Measurements from ENCODE around the gene EMP2. TPM values are rescaled to one million over a fixed set of nuclear protein-coding genes. Genes with fewer than 3 reads are reported as not detected.

The EMP2 gene
- total RNA-seq, 2 experiments from 2014 or later = not detected

DNA sequence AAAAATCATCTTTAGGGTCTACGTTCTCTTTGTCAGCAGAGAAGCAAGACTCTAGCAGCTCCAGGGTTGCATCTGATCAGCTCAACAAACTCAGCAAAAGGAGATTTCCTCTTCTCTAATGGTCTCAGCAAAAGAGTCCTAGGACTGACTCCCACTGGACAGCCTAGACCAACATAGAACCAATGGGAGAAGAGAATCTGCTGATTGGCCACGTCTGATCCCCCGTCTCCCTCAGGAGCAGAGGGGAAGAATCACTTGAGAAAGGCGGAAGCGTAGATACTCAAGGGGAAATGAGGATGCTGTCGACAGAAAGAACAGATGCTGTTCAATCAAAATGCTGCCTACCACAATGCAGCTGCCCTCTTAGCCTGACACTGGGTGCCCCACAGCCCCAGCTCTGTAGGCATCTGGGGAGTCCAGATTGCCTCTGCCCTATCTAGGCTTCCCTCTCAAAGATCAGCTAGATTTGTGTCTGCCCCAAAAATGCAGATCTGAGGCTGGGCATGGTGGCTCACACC is 31.5 kb upstream of the EMP2 start:
- peaks cover 18% of the 10 kb centered on the region for H3K27me3 Mint-ChIP-seq
- H3K36me3 ChIP-seq (ENCODE audit: insufficient read depth, low read length) = no peaks in the 10 kb centered on the region
- H3K36me3 Mint-ChIP-seq (ENCODE audit: low read depth) = no peaks in the 10 kb centered on the region
- H3K27ac ChIP-seq (ENCODE audit: low read depth in 1 of 2, low read length in 2 of 2) = no peak overlapping the region
- H3K9me3 Mint-ChIP-seq = no peaks in the 10 kb centered on the region
- ATAC-seq (ENCODE audit: poor library complexity) = no peak
- H3K4me1 Mint-ChIP-seq (ENCODE audit: low read depth) = no peaks in the 10 kb centered on the region
- H3K27me3 ChIP-seq (ENCODE audit: control insufficient read depth in 1 of 2, insufficient read depth in 2 of 2, low read length in 2 of 2) = peaks cover 0 to 7% of the 10 kb centered on the region in 2 experiments
- TF ChIP-seq, protein P1, sequence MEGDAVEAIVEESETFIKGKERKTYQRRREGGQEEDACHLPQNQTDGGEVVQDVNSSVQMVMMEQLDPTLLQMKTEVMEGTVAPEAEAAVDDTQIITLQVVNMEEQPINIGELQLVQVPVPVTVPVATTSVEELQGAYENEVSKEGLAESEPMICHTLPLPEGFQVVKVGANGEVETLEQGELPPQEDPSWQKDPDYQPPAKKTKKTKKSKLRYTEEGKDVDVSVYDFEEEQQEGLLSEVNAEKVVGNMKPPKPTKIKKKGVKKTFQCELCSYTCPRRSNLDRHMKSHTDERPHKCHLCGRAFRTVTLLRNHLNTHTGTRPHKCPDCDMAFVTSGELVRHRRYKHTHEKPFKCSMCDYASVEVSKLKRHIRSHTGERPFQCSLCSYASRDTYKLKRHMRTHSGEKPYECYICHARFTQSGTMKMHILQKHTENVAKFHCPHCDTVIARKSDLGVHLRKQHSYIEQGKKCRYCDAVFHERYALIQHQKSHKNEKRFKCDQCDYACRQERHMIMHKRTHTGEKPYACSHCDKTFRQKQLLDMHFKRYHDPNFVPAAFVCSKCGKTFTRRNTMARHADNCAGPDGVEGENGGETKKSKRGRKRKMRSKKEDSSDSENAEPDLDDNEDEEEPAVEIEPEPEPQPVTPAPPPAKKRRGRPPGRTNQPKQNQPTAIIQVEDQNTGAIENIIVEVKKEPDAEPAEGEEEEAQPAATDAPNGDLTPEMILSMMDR (IDR thresholded peaks at IDR 0.05) = no peak
- ChIA-PET CTCF (no interaction called here), POLR2A (no interaction called here)
- no peaks in the 10 kb centered on the region for H3K9me3 ChIP-seq (ENCODE audit: control insufficient read depth in 1 of 2, insufficient read depth in 1 of 2, low read length in 2 of 2)
- intact Hi-C loops (cut with DNase I, micrococcal nuclease) = no loop called here
- H3K4me1 ChIP-seq (ENCODE audit: insufficient read depth, low read length) = no peaks in the 10 kb centered on the region
- H3K4me3 Mint-ChIP-seq = no peak overlapping the region
- H3K4me3 ChIP-seq (ENCODE audit: low read length) = no peak overlapping the region
- no peak overlapping the region for H3K27ac Mint-ChIP-seq
- DNase-seq = no peak

DNA sequence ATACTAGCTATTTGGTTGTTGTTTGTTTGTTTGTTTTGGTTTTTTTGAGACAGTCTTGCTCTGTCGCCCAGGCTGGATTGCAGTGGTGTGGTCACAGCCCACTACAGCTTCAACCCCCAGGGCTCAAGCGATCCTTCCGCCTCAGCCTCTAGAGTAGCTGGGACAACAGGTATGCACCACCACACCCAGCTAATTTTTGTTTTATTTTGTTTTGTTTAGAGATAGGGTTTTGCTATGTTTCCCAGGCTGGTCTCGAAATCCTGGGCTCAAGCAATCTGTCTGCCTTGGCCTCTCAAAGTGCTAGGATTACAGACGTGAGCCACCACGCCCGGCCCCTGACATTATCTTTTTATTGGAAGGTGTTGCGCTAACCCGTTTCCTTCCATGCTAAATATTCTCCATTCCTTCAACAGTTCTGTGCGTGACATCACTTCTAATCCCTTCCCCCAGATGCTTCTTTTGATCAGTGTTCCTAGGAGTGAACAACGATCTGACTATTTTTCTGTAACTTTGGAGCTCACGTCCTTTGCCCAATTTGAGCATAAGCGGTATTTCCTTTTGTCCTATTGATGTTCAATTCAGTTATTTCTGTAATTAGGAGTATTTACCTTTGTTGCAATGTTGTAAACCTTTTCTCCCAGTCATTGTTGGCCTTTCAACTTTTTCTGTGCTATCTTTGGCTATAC is 30.2 kb upstream of the EMP2 start:
- ATAC-seq (ENCODE audit: poor library complexity) (no peak), DNase-seq (no peak)
- H3K4me1 ChIP-seq (ENCODE audit: insufficient read depth, low read length) = no peaks in the 10 kb centered on the region
- TF ChIP-seq, protein P1 (IDR thresholded peaks at IDR 0.05) = no peak
- H3K9me3 ChIP-seq (ENCODE audit: control insufficient read depth in 1 of 2, insufficient read depth in 1 of 2, low read length in 2 of 2) = no peaks in the 10 kb centered on the region
- CTCF ChIA-PET = no interaction called here
- no peaks in the 10 kb centered on the region for H3K36me3 ChIP-seq (ENCODE audit: insufficient read depth, low read length)
- no peak overlapping the region for H3K27ac Mint-ChIP-seq
- POLR2A ChIA-PET = no interaction called here
- no peaks in the 10 kb centered on the region for H3K36me3 Mint-ChIP-seq (ENCODE audit: low read depth)
- no peak overlapping the region for H3K27ac ChIP-seq (ENCODE audit: low read depth in 1 of 2, low read length in 2 of 2)
- no peak overlapping the region for H3K4me3 ChIP-seq (ENCODE audit: low read length)
- peaks cover 0 to 5% of the 10 kb centered on the region in 2 experiments for H3K27me3 ChIP-seq (ENCODE audit: control insufficient read depth in 1 of 2, insufficient read depth in 2 of 2, low read length in 2 of 2)
- H3K4me3 Mint-ChIP-seq = no peak overlapping the region
- no peaks in the 10 kb centered on the region for H3K4me1 Mint-ChIP-seq (ENCODE audit: low read depth)
- peaks cover 17% of the 10 kb centered on the region for H3K27me3 Mint-ChIP-seq
- intact Hi-C loops (cut with DNase I, micrococcal nuclease) = no loop called here
- H3K9me3 Mint-ChIP-seq = no peaks in the 10 kb centered on the region

DNA sequence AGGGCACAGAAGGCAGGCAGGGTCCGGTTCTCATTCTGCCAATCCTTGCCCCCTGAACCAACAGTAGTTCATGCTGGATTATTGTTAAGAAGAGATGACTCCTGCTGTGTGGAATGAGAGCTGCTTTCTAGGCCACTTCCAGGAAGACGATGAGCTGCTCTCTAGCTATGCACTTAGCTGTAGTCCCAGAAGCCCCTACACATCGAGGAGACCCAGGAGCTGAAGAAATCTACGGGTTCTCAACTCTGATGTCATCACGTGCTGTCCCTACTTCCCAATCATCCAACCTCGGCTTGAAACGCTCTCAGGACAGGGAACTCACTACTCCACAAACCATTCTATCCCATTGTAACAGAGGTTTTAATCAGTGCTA is 29.0 kb upstream of the EMP2 start:
- H3K36me3 Mint-ChIP-seq (ENCODE audit: low read depth) = no peaks in the 10 kb centered on the region
- H3K4me1 Mint-ChIP-seq (ENCODE audit: low read depth) = no peaks in the 10 kb centered on the region
- H3K4me3 Mint-ChIP-seq = no peak overlapping the region
- ATAC-seq (ENCODE audit: poor library complexity) = no peak
- no peak for DNase-seq
- Histone ChIP-seq H3K27me3 (ENCODE audit: control insufficient read depth in 1 of 2, insufficient read depth in 2 of 2, low read length in 2 of 2) (peaks cover 0 to 5% of the 10 kb centered on the region in 2 experiments), H3K27ac (ENCODE audit: low read depth in 1 of 2, low read length in 2 of 2) (no peak overlapping the region), H3K36me3 (ENCODE audit: insufficient read depth, low read length) (no peaks in the 10 kb centered on the region), H3K9me3 (ENCODE audit: control insufficient read depth in 1 of 2, insufficient read depth in 1 of 2, low read length in 2 of 2) (no peaks in the 10 kb centered on the region), H3K4me3 (ENCODE audit: low read length) (no peak overlapping the region), H3K4me1 (ENCODE audit: insufficient read depth, low read length) (no peaks in the 10 kb centered on the region)
- H3K27ac Mint-ChIP-seq = no peak overlapping the region
- POLR2A ChIA-PET = interaction anchor here (0.8 kb wide), 1 partner anchor 10 kb away, joined by 3 read pairs; no protein-coding TSS in a partner anchor
- CTCF ChIA-PET = no interaction called here
- peaks cover 15% of the 10 kb centered on the region for H3K27me3 Mint-ChIP-seq
- TF ChIP-seq, protein P1 (IDR thresholded peaks at IDR 0.05) = no peak
- no peaks in the 10 kb centered on the region for H3K9me3 Mint-ChIP-seq
- intact Hi-C loops (cut with DNase I, micrococcal nuclease) = no loop called here
